Sigmoid colon (tissue), 4 donors: ENCODE measurements around the gene IQGAP1.
"Not testable (repeated sequence)": the region's sequence is repeated elsewhere in the genome, so short reads cannot be mapped to it uniquely, and the experiment has no call there.

Experiments used
- EP300 ChIP-seq, 4 donors: sonication (generic); formaldehyde crosslinking; IDR thresholded peaks; one replicate each; pipeline ENCODE4 v1.6.1; 2017; ENCODE audit warnings: antibody characterized with exemption in 4 of 4
- POLR2A ChIP-seq, 2 donors: fragments of 450-650 bp; IDR thresholded peaks; one replicate each; pipeline ENCODE4 v1.6.1; 2016; ENCODE audit warnings: antibody characterized with exemption in 2 of 2, mild to moderate bottlenecking in 2 of 2, moderate library complexity in 2 of 2
- POLR2AphosphoS5 ChIP-seq, 4 donors: sonication (generic); formaldehyde crosslinking; IDR thresholded peaks; one replicate each; pipeline ENCODE4 v1.6.1; 2017; ENCODE audit warnings: antibody characterized with exemption in 4 of 4
- TF ChIP-seq, protein P1 (sequence below), 4 experiments: fragments of 450-650 bp in 3 of 4; fragments of 200-600 bp in 1 of 4; IDR thresholded peaks; one replicate each; pipeline ENCODE4 v1.5.1; 2016 to 2019; ENCODE audit warnings: antibody characterized with exemption in 4 of 4, mild to moderate bottlenecking in 3 of 4, moderate library complexity in 2 of 4

- not testable (repeated sequence) for TF ChIP-seq EP300, POLR2AphosphoS5, POLR2A (IDR thresholded peaks at IDR 0.05)
- TF ChIP-seq, protein P1, sequence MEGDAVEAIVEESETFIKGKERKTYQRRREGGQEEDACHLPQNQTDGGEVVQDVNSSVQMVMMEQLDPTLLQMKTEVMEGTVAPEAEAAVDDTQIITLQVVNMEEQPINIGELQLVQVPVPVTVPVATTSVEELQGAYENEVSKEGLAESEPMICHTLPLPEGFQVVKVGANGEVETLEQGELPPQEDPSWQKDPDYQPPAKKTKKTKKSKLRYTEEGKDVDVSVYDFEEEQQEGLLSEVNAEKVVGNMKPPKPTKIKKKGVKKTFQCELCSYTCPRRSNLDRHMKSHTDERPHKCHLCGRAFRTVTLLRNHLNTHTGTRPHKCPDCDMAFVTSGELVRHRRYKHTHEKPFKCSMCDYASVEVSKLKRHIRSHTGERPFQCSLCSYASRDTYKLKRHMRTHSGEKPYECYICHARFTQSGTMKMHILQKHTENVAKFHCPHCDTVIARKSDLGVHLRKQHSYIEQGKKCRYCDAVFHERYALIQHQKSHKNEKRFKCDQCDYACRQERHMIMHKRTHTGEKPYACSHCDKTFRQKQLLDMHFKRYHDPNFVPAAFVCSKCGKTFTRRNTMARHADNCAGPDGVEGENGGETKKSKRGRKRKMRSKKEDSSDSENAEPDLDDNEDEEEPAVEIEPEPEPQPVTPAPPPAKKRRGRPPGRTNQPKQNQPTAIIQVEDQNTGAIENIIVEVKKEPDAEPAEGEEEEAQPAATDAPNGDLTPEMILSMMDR (IDR thresholded peaks at IDR 0.05): not testable (repeated sequence)
Observed at GRCh38 chr15:90513893-90514292, 125.9 kb downstream of the IQGAP1 start.
